Activated naive CD8-positive, alpha-beta T cell (primary cell): ENCODE results near the gene RAB7B.

Source experiments
- H3K27ac Mint-ChIP-seq: one replicate; pipeline ENCODE4 v1.8.0; 2021; ENCODE audit warnings: mixed read lengths
- H3K27me3 Mint-ChIP-seq: one replicate; pipeline ENCODE4 v1.8.0; 2021; ENCODE audit warnings: mixed read lengths
- H3K36me3 Mint-ChIP-seq: one replicate; pipeline ENCODE4 v1.8.0; 2021; ENCODE audit warnings: mixed read lengths
- H3K4me1 Mint-ChIP-seq: one replicate; pipeline ENCODE4 v1.8.0; 2021; ENCODE audit warnings: low read depth, mixed read lengths
- H3K4me3 Mint-ChIP-seq: one replicate; pipeline ENCODE4 v1.8.0; 2021; ENCODE audit warnings: mild to moderate bottlenecking, mixed read lengths
- H3K9me3 Mint-ChIP-seq: one replicate; pipeline ENCODE4 v1.8.0; 2021; ENCODE audit warnings: low read depth, mixed read lengths

Gene RAB7B

GRCh38 chr1:205929496-205930194 lies 73.5 kb downstream of the RAB7B start:
- Mint-ChIP-seq H3K9me3 (no peaks in the 10 kb centered on the region), H3K4me3 (no peak overlapping the region), H3K4me1 (no peaks in the 10 kb centered on the region), H3K27ac (no peak overlapping the region), H3K36me3 (no peaks in the 10 kb centered on the region), H3K27me3 (peaks cover 4% of the 10 kb centered on the region)

GRCh38 chr1:205928317-205928716 lies 74.9 kb downstream of the RAB7B start:
- Mint-ChIP-seq H3K27me3 (peaks cover 4% of the 10 kb centered on the region), H3K9me3 (no peaks in the 10 kb centered on the region), H3K27ac (no peak overlapping the region), H3K36me3 (no peaks in the 10 kb centered on the region), H3K4me3 (no peak overlapping the region), H3K4me1 (no peaks in the 10 kb centered on the region)

- no peaks in the 10 kb centered on the region for H3K4me1 Mint-ChIP-seq
- no peak overlapping the region for H3K4me3 Mint-ChIP-seq
- no peak overlapping the region for H3K27ac Mint-ChIP-seq
- H3K9me3 Mint-ChIP-seq: no peaks in the 10 kb centered on the region
- peaks cover 1% of the 10 kb centered on the region for H3K27me3 Mint-ChIP-seq
- H3K36me3 Mint-ChIP-seq: no peaks in the 10 kb centered on the region
Observed at GRCh38 chr1:205927676-205928075, 75.5 kb downstream of the RAB7B start.

DNA sequence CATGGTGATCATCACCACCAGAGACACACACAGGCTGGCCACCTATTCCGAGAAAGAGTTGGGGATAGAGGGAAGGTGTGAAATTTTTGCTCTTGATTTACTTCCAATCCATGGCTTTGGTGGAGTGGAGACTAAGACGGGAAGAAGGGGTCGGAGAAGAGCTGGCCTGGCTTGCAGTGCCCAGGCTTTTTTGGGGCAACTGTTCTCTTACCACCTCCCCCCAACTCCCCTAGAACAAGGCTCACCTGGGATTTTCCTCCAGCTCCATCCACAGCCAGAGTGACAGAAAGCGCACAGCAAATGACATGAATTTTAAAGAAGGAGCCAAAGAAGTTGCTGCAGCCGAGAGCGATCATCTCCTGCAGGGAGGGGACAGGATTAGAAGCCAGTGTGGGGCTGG lies 75.9 kb downstream of the RAB7B start:
- H3K4me3 Mint-ChIP-seq: no peak overlapping the region

More for the DNA sequence above, 75.9 kb downstream of the RAB7B start:
- Mint-ChIP-seq H3K4me1 (no peaks in the 10 kb centered on the region), H3K36me3 (no peaks in the 10 kb centered on the region), H3K27me3 (no peaks in the 10 kb centered on the region), H3K9me3 (no peaks in the 10 kb centered on the region), H3K27ac (no peak overlapping the region)
